ENCODE results near the gene NFATC4.
A peak's percentile ranks its signal among the peaks of the same experiment; 100 is the strongest.
"Not testable (repeated sequence)": the region's sequence is repeated elsewhere in the genome, so short reads cannot be mapped to it uniquely, and the experiment has no call there.

NFATC4 gene

GRCh38 chr14:24368212-24368561 lies 203 bp downstream of the NFATC4 start:
- DNase-seq (ENCODE audit: low spot score), result no peak

- no peak for DNase-seq (ENCODE audit: low spot score)
Observed at GRCh38 chr14:24368562-24369252, 723 bp downstream of the NFATC4 start.

GRCh38 chr14:24369463-24369862 lies 1.5 kb downstream of the NFATC4 start:
- DNase-seq (ENCODE audit: low spot score), result no peak

GRCh38 chr14:24369907-24370687 lies 2.1 kb downstream of the NFATC4 start:
- DNase-seq (ENCODE audit: low spot score), result no peak

- DNase-seq (ENCODE audit: low spot score), result no peak
Observed at GRCh38 chr14:24370748-24371147, 2.8 kb downstream of the NFATC4 start.

GRCh38 chr14:24371605-24372004 lies 3.6 kb downstream of the NFATC4 start:
- not testable (repeated sequence) for DNase-seq (ENCODE audit: low spot score)

GRCh38 chr14:24372701-24373416 lies 4.9 kb downstream of the NFATC4 start:
- no peak for DNase-seq (ENCODE audit: low spot score)

- DNase-seq (ENCODE audit: low spot score), result no peak
Observed at GRCh38 chr14:24376448-24377070, 8.6 kb downstream of the NFATC4 start.

GRCh38 chr14:24377126-24377525 lies 9.1 kb downstream of the NFATC4 start:
- DNase-seq (ENCODE audit: low spot score), result no peak

- no peak for DNase-seq (ENCODE audit: low spot score)
Observed at GRCh38 chr14:24377657-24378056, 9.7 kb downstream of the NFATC4 start.

GRCh38 chr14:24378327-24378726 lies 10.3 kb downstream of the NFATC4 start:
- no peak for DNase-seq (ENCODE audit: low spot score)

- no peak for DNase-seq (ENCODE audit: low spot score)
Observed at GRCh38 chr14:24378981-24379906, 11.3 kb downstream of the NFATC4 start.

GRCh38 chr14:24379907-24380730 lies 12.1 kb downstream of the NFATC4 start:
- no peak for DNase-seq (ENCODE audit: low spot score)

GRCh38 chr14:24381363-24382063 lies 13.5 kb downstream of the NFATC4 start:
- DNase-seq (ENCODE audit: low spot score), result peak; percentile 12

GRCh38 chr14:24382064-24382371 lies 14.0 kb downstream of the NFATC4 start:
- no peak for DNase-seq (ENCODE audit: low spot score)

GRCh38 chr14:24384169-24384568 lies 16.2 kb downstream of the NFATC4 start:
- DNase-seq (ENCODE audit: low spot score), result no peak

- DNase-seq (ENCODE audit: low spot score), result no peak
Observed at GRCh38 chr14:24385524-24385923, 17.5 kb downstream of the NFATC4 start.

GRCh38 chr14:24387009-24387345 lies 19.0 kb downstream of the NFATC4 start:
- no peak for DNase-seq (ENCODE audit: low spot score)

- DNase-seq (ENCODE audit: low spot score), result not testable (repeated sequence)
Observed at GRCh38 chr14:24387579-24387978, 19.6 kb downstream of the NFATC4 start.

GRCh38 chr14:24388474-24389179 lies 20.6 kb downstream of the NFATC4 start:
- DNase-seq (ENCODE audit: low spot score), result no peak
